Measurements from ENCODE around the gene STK31. TPM values are rescaled to one million over a fixed set of nuclear protein-coding genes. Genes with fewer than 3 reads are reported as not detected.
"Not testable (repeated sequence)": the region's sequence is repeated elsewhere in the genome, so short reads cannot be mapped to it uniquely, and the experiment has no call there.

The STK31 gene
- total RNA-seq, 4 donors from 2014 or later, result 0.08 to 0.78 (median 0.27) TPM; not detected in 1

DNA sequence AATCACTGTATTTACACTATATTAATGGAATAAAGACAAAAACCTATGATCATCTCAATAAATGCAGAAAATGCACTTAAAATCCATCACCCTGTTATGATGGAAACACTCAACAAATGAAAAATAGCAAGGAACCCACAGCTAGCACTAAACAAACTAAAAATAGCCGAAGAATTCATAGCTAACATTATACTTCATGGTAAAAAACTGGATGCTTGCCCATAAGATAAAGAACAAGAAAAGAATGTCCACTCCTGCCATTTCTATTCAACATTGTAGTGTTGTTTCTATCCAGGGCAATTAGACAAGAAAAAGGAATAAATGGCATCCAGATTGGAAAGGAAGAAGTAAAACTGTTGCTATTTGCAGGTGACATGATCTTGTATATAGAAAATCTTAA lies 142.1 kb downstream of the STK31 start:
- TF ChIP-seq, protein P1, sequence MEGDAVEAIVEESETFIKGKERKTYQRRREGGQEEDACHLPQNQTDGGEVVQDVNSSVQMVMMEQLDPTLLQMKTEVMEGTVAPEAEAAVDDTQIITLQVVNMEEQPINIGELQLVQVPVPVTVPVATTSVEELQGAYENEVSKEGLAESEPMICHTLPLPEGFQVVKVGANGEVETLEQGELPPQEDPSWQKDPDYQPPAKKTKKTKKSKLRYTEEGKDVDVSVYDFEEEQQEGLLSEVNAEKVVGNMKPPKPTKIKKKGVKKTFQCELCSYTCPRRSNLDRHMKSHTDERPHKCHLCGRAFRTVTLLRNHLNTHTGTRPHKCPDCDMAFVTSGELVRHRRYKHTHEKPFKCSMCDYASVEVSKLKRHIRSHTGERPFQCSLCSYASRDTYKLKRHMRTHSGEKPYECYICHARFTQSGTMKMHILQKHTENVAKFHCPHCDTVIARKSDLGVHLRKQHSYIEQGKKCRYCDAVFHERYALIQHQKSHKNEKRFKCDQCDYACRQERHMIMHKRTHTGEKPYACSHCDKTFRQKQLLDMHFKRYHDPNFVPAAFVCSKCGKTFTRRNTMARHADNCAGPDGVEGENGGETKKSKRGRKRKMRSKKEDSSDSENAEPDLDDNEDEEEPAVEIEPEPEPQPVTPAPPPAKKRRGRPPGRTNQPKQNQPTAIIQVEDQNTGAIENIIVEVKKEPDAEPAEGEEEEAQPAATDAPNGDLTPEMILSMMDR (IDR thresholded peaks at IDR 0.05), result no peak
- no peak for TF ChIP-seq POLR2A (IDR thresholded peaks at IDR 0.05)
- 0 to 29% methylated on average over 1 of the region's 1 CpG for WGBS, 2 donors
- no peak overlapping the region for H3K4me3 ChIP-seq (ENCODE audit: low read depth, poor library complexity, severe bottlenecking)
- DNase-seq (ENCODE audit: low spot score in 2 of 2), result no peak
- intact Hi-C loops (cut with DNase I; ENCODE audit: low total_unique reads), result no loop called here

DNA sequence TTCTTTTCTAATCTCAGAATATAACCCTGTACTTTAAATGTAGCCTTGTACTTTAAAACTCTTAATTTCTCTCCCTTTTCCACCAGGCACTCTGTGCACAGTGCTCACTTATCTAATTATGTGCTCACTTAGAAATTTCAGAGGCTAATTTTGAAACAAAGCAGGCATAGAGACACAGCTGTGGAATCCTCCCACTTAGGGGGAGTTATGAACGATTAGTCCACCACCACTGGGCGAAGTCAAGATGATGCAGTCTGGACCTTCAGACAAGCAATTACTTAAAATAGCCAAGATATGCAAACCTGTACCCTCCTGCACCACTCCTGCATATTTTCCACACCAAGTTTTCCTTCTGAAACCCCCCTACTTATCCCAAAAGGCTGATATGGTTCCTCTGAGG lies 143.0 kb downstream of the STK31 start:
- no peak for TF ChIP-seq POLR2A (IDR thresholded peaks at IDR 0.05)
- TF ChIP-seq, protein P1 (IDR thresholded peaks at IDR 0.05), result no peak
- DNase-seq (ENCODE audit: low spot score in 2 of 2), result no peak
- H3K4me3 ChIP-seq (ENCODE audit: low read depth, poor library complexity, severe bottlenecking), result no peak overlapping the region
- intact Hi-C loops (cut with DNase I; ENCODE audit: low total_unique reads), result no loop called here
- 44 to 76% methylated on average over 2 of the region's 2 CpGs for WGBS, 2 donors

DNA sequence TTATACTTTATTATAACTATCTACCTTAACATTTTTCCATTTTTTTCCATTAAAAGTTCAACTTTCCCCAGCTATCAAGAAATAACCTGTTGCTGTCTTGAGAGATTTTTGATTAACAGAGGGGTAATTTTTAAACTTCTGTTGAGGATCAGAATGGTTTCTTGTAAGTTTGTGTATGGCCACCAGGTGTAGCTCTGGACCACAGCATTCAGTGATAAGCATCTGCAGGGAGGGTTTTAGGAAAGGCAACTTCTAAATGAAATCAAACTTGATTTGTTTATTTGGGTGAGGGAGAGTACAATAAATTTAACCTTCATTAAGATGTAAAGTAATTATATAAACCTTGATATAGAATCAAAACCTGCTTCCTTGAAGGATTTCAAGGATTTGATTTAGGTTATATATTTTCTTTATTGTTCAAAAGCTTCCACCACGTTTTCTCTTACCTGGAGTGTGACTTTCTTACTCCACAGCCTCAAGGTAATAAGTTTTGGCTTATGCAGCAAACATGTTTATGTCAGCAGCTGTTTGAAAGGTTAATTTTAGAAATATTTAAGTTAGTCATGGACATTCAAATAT lies 153.3 kb downstream of the STK31 start:
- no peak for TF ChIP-seq POLR2A (IDR thresholded peaks at IDR 0.05)
- TF ChIP-seq, protein P1 (IDR thresholded peaks at IDR 0.05), result no peak
- 30 to 35% methylated on average over 1 of the region's 1 CpG for WGBS, 2 donors
- intact Hi-C loops (cut with DNase I; ENCODE audit: low total_unique reads), result no loop called here
- H3K4me3 ChIP-seq (ENCODE audit: low read depth, poor library complexity, severe bottlenecking), result no peak overlapping the region
- no peak for DNase-seq (ENCODE audit: low spot score in 2 of 2)

DNA sequence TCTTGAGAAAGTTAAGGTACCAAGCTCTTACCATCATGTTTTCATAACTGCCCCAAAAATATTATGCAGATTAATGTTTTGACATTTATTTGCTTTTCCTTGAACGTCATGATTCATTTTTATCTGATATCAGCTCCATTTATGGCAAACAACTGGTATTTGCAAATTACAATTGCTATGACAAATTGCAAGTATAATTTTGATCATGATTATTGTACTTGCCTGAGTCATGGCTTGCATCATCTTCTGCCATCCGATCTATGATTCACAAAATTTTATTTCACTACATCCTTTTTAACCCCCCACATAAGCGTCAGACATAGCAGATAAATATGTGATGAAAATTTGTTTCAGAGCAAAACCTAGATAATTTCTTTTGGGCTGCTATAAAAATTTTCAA lies 155.0 kb downstream of the STK31 start:
- TF ChIP-seq POLR2A (IDR thresholded peaks at IDR 0.05), result no peak
- TF ChIP-seq, protein P1 (IDR thresholded peaks at IDR 0.05), result no peak
- WGBS, 2 donors, result 37 to 41% methylated on average over 3 of the region's 3 CpGs
- DNase-seq (ENCODE audit: low spot score in 2 of 2), result no peak
- no peak overlapping the region for H3K4me3 ChIP-seq (ENCODE audit: low read depth, poor library complexity, severe bottlenecking)
- intact Hi-C loops (cut with DNase I; ENCODE audit: low total_unique reads), result no loop called here

DNA sequence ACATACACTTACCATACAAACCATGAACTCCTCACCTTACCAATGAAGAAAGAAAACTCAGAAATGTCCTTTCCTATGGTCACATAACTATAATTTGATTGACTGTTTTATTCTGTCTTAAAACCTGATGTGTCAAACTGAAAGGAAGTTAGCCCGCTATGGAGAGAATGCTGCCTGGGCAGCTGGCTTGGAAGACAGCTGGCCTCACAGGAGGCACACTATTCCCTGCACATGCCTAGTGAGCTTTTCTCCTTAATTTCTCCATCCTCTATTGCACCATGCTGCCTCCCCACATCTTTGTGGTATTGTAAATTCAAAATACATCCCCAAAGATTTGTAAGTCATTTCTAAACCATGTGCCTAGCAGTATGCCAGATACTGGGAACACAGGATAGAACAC lies 163.3 kb downstream of the STK31 start:
- no peak overlapping the region for H3K4me3 ChIP-seq (ENCODE audit: low read depth, poor library complexity, severe bottlenecking)
- intact Hi-C loops (cut with DNase I; ENCODE audit: low total_unique reads), result no loop called here
- TF ChIP-seq POLR2A (IDR thresholded peaks at IDR 0.05), result no peak
- TF ChIP-seq, protein P1 (IDR thresholded peaks at IDR 0.05), result no peak
- WGBS, 2 donors, result 61 to 65% methylated on average over 1 of the region's 1 CpG
- no peak for DNase-seq (ENCODE audit: low spot score in 2 of 2)

DNA sequence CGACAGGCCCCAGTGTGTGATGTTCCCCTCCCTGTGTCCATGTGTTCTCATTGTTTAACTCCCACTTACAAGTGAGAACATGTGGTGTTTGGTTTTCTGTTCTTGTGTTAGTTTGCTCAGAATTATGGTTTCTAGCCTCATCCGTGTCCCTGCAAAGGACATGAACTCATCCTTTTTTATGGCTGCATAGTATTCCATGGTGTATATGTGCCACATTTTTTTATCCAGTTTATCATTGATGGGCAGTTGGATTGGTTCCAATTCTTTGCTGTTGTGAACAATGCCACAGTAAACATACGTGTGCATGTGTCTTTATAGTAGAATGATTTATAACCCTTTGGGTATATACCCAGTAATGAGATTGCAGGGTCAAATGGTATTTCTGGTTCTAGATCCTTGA lies 166.5 kb downstream of the STK31 start:
- H3K4me3 ChIP-seq (ENCODE audit: low read depth, poor library complexity, severe bottlenecking); intact Hi-C loops (cut with DNase I; ENCODE audit: low total_unique reads); DNase-seq (ENCODE audit: low spot score in 2 of 2): not testable (repeated sequence)
- 66 to 79% methylated on average over 3 of the region's 3 CpGs for WGBS, 2 donors

Other genes with a start within 250 kb of the STK31 start
- gene IGF2BP3, start 239.7 kb upstream of the STK31 start, total RNA-seq, result under 1 TPM in 1 of 4 donors, not detected in 3; 0.15 TPM
- 10 to 100 TPM; 24.6 to 37.9 (median 29.5) TPM for gene TRA2A, start 178.2 kb upstream of the STK31 start, total RNA-seq
- gene CCDC126, start 112.8 kb upstream of the STK31 start, total RNA-seq, result 10 to 100 TPM; 12.3 to 25.3 (median 15.8) TPM
- 1 to 10 TPM; 4.8 to 8.7 (median 6.8) TPM for gene FAM221A, start 30.0 kb upstream of the STK31 start, total RNA-seq

Measured in lower leg skin (tissue), 4 donors.